GM19455 (cell line): ENCODE measurements around the gene HSD17B13.

Experiments used
- ATAC-seq: cut with Tn5 transposase; IDR thresholded peaks from one replicate; pipeline ENCODE4 v1.9.1; 2021; ENCODE audit not compliant: unreplicated experiment

The HSD17B13 gene

GRCh38 chr4:87270144-87270543 is 52.5 kb downstream of the HSD17B13 start:
- no peak for ATAC-seq

GRCh38 chr4:87268411-87268810 is 54.3 kb downstream of the HSD17B13 start:
- ATAC-seq: no peak

DNA sequence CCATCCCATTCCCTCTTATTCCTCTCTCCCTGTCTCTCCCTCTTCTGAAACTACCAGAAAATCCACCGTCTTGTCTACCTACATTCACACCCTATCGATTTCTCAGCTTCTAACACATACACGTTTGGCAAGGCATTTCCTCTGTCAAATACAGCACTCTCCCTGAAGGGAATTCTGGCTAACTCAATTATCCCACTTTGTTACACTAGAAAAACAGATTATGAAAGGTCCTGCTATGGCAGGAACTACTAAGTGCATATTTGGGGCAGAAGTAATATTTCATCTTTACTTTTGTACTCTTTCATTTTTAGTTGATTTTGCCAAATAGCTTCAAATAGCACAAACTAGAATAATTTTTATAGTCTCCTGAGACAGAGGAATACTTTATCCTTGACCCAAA is 55.7 kb downstream of the HSD17B13 start:
- no peak for ATAC-seq

DNA sequence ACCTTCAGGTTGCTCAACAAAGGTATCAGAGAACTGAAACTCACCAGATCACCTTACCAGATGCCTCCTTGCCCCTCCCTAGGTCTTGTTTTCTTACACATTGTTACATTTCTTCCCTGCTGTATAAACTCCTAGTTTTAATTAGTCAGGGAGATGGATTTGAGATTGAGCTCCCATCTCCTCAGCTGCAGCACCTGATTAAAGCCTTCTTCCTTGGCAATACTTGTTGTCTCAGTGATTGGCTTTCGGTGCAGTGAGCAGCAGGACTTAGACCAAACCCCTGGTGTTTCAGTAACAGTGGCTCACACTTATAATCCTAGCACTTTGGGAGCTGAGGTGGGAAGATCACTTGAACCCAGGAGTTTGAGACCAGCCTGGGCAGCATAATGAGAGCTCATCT is 59.8 kb downstream of the HSD17B13 start:
- no peak for ATAC-seq

DNA sequence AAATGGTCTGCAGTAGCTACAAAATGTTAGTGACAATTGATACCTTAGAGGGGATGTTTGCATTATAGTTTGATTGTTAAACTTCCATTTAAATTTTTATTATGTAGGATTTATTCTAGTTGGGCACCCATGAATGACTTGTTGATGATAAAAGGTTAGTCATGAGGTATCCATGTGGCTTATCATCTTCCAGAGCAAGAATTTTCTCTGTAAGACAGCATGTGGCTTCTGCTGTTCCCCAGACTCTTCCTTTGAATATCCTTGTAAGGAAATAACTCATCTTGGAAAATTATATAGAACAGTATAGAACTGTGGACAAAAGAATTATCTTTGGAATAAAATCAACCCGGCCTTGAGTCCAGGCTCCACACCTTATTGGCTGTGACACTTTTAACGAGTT is 62.2 kb downstream of the HSD17B13 start:
- ATAC-seq: no peak

DNA sequence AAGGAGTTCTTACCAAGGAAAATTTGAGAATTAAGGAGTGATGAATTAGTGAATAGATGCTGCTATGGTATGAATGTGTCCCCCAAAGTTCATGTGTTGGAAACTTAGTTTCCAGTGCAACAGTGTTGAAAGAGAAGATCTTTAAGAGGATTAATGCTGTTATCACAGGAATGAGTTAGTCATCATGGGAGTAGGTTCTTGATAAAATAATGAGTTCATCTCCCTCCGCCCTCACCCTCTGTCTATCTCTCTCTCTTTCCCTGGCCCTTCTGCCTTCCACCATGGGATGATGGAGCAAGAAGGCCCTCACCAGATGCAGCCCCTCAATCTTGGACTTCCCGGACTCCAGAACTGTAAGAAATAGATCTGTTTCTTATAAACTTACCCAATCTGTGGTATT is 64.0 kb downstream of the HSD17B13 start:
- no peak for ATAC-seq

- no peak for ATAC-seq
Measured at GRCh38 chr4:87257523-87257922, 65.2 kb downstream of the HSD17B13 start.

- ATAC-seq: no peak
Measured at GRCh38 chr4:87255755-87256154, 66.9 kb downstream of the HSD17B13 start.
